GM21360 (cell line): ENCODE data around the gene DELE1.

Experiments
- ATAC-seq: cut with Tn5 transposase; IDR thresholded peaks from one replicate; pipeline ENCODE4 v1.9.1; 2021; ENCODE audit warnings: mild to moderate bottlenecking, moderate library complexity; ENCODE audit not compliant: unreplicated experiment

The DELE1 gene

GRCh38 chr5:141952020-141952419, 28.3 kb downstream of the DELE1 start:
- ATAC-seq, result no peak

- ATAC-seq, result no peak
These were observed 30.5 kb downstream of the DELE1 start for GRCh38 chr5:141954194-141954593.

- no peak for ATAC-seq
These were observed 33.8 kb downstream of the DELE1 start for GRCh38 chr5:141957367-141957996.

- no peak for ATAC-seq
These were observed 34.4 kb downstream of the DELE1 start, which contains the start of gene PCDH12 for GRCh38 chr5:141958113-141958512. PCDH12 (minus strand) TSS chr5:141958202; CDS start chr5:141957851, 351 bp downstream.

- ATAC-seq, result no peak
These were observed 35.0 kb downstream of the DELE1 start for GRCh38 chr5:141958546-141959172.

GRCh38 chr5:141960018-141960417, 36.3 kb downstream of the DELE1 start:
- no peak for ATAC-seq

- ATAC-seq, result peak; percentile 92
These were observed 37.0 kb downstream of the DELE1 start for GRCh38 chr5:141960449-141961323.

GRCh38 chr5:141961466-141961865, 37.8 kb downstream of the DELE1 start:
- no peak for ATAC-seq

- ATAC-seq, result no peak
These were observed 40.0 kb downstream of the DELE1 start for GRCh38 chr5:141963701-141964100.

GRCh38 chr5:141965071-141965470, 41.4 kb downstream of the DELE1 start:
- ATAC-seq, result no peak

- no peak for ATAC-seq
These were observed 42.7 kb downstream of the DELE1 start for GRCh38 chr5:141966275-141966962.

GRCh38 chr5:141966963-141967333, 43.3 kb downstream of the DELE1 start:
- ATAC-seq, result no peak

- peak; percentile 87 for ATAC-seq
These were observed 45.4 kb downstream of the DELE1 start, which contains the start of gene RNF14 for GRCh38 chr5:141968914-141969608. RNF14 (plus strand) TSS chr5:141969105; CDS start chr5:141973589, 4,484 bp downstream.

- ATAC-seq, result peak; percentile 52
These were observed 46.4 kb downstream of the DELE1 start for GRCh38 chr5:141969783-141970771.

- ATAC-seq, result no peak
These were observed 50.4 kb downstream of the DELE1 start for GRCh38 chr5:141973871-141974595.

- no peak for ATAC-seq
These were observed 52.5 kb downstream of the DELE1 start for GRCh38 chr5:141976176-141976575.

GRCh38 chr5:141978389-141978788, 54.7 kb downstream of the DELE1 start:
- no peak for ATAC-seq

GRCh38 chr5:141982626-141983025, 59.0 kb downstream of the DELE1 start:
- ATAC-seq, result no peak

GRCh38 chr5:141986072-141986471, 62.4 kb downstream of the DELE1 start:
- ATAC-seq, result no peak
